Measurements from ENCODE around the gene NR3C1.

The NR3C1 gene

DNA sequence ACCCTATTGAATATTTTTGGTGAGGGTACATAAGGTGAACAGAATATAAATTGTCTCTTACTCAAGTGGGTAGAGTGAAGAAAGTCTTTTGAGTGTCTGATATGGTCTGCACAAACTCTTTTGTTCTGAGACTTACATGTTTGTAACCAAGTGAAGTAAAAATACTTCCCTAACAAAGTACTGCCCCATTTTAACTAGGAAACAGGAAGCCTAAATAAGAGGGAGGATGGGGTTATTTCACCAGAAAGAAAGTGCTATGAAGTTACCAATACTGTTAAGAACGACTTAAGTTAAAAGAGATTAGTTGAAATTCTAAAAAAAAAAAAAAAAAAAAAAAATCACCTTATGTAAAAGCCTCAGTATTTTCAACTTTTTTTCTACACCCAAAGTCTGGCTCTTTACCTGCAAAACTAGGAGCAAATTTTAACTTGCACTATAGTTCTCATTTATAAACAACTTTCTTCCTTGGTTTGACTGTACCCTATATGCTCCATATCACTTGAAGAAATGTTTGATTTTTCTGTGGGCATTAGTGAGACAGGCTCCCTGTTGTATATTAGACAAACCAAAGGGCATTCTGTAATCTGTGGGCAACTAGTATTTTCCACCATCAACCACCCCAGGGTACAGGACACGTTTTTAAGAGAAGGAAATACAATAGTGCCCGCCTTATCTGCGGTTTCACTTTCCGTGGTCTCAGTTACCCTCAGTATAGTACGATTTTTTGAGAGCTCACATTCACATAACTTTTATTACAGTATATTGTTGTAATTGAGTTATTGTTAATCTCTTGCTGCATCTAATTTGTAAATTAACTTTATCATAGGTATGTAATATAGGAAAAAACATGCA, 127.7 kb downstream of the NR3C1 start:
- TF ChIP-seq, protein P1, sequence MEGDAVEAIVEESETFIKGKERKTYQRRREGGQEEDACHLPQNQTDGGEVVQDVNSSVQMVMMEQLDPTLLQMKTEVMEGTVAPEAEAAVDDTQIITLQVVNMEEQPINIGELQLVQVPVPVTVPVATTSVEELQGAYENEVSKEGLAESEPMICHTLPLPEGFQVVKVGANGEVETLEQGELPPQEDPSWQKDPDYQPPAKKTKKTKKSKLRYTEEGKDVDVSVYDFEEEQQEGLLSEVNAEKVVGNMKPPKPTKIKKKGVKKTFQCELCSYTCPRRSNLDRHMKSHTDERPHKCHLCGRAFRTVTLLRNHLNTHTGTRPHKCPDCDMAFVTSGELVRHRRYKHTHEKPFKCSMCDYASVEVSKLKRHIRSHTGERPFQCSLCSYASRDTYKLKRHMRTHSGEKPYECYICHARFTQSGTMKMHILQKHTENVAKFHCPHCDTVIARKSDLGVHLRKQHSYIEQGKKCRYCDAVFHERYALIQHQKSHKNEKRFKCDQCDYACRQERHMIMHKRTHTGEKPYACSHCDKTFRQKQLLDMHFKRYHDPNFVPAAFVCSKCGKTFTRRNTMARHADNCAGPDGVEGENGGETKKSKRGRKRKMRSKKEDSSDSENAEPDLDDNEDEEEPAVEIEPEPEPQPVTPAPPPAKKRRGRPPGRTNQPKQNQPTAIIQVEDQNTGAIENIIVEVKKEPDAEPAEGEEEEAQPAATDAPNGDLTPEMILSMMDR (IDR thresholded peaks at IDR 0.05; ENCODE audit: borderline replicate concordance, control extremely low read depth, extremely low read depth, insufficient read depth, missing control alignments) = no peak
- no peak for DNase-seq (ENCODE audit: low spot score)
- in situ Hi-C loops (cut with MboI; ENCODE audit: low sequenced_read_pairs, unreplicated experiment) = no loop called here

DNA sequence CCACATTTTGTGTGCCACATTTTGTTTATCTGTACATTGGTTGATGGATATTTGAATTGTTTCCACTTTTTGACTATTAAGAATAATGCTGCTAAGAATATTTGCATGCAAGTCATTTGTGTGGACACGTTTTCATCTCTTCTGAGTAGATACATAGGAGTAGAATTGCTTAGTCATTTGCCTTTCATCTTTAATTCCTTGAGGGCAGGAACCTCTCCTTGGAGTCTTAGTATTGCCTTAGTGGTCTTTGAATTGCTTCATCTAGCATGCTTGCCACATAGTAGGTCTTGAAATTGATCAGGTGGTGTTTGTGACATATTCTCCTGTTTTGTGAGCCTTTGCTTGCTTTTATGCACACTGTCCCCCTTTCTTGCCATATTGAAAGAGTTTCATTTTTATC, 128.5 kb downstream of the NR3C1 start:
- DNase-seq (ENCODE audit: low spot score) = no peak
- TF ChIP-seq, protein P1 (IDR thresholded peaks at IDR 0.05; ENCODE audit: borderline replicate concordance, control extremely low read depth, extremely low read depth, insufficient read depth, missing control alignments) = no peak
- in situ Hi-C loops (cut with MboI; ENCODE audit: low sequenced_read_pairs, unreplicated experiment) = no loop called here

DNA sequence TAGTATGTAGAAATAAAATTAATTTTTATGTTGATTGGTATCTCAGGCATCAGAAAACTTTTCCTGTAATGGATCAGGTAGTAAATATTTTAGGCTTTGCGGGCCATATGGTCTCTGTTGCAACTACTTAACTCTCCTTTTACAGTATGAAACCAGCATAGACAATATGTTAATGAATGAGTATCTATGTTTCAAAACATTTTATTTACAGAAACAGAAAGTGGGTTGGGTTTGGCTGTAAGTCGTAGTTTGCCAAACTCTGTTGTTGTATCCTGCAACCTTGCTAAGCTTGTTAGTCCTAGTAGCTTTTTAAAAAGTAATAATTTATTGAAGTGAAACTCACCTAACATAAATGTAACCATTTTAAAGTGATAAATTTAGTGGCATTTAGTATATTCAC, 132.1 kb downstream of the NR3C1 start:
- TF ChIP-seq, protein P1 (IDR thresholded peaks at IDR 0.05; ENCODE audit: borderline replicate concordance, control extremely low read depth, extremely low read depth, insufficient read depth, missing control alignments) = no peak
- in situ Hi-C loops (cut with MboI; ENCODE audit: low sequenced_read_pairs, unreplicated experiment) = no loop called here
- no peak for DNase-seq (ENCODE audit: low spot score)

DNA sequence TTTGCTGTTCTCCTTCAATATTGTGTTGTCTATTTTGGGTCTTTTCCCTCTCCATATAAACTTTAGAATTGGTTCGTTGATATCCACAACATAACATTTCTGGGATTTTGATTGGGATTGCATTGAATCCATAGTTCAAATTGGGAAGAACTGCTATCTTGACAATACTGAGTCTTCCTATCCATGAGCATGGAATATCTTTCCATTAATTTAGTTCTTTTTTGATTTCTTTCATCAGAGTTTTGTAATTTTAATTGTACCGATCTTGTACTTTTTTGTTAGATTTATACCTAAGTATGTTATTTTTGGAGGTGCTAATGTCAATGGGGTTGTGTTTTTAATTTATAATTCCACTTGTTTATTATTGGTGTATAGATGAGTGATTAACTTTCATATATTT, 135.1 kb downstream of the NR3C1 start:
- no peak for DNase-seq (ENCODE audit: low spot score)
- in situ Hi-C loops (cut with MboI; ENCODE audit: low sequenced_read_pairs, unreplicated experiment) = no loop called here
- TF ChIP-seq, protein P1 (IDR thresholded peaks at IDR 0.05; ENCODE audit: borderline replicate concordance, control extremely low read depth, extremely low read depth, insufficient read depth, missing control alignments) = no peak

DNA sequence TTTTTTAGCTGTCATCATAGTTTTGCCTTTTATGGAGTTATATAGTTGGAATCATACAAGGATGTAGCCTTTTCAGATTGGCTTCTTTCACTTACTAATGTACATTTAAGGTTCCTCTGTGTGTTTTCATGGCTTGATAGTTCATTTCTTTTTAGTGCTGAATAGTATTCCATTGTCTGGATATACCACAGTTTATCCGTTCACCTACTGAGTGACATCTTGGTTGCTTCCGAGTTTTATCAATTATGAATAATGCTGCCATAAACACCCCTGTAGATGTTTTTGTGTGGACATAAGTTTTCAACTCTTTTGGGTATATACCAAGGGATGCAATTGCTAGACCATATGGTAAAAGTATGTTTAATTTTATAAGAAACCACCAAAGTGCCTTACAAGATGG, 136.3 kb downstream of the NR3C1 start:
- in situ Hi-C loops (cut with MboI; ENCODE audit: low sequenced_read_pairs, unreplicated experiment) = no loop called here
- no peak for DNase-seq (ENCODE audit: low spot score)
- TF ChIP-seq, protein P1 (IDR thresholded peaks at IDR 0.05; ENCODE audit: borderline replicate concordance, control extremely low read depth, extremely low read depth, insufficient read depth, missing control alignments) = no peak

DNA sequence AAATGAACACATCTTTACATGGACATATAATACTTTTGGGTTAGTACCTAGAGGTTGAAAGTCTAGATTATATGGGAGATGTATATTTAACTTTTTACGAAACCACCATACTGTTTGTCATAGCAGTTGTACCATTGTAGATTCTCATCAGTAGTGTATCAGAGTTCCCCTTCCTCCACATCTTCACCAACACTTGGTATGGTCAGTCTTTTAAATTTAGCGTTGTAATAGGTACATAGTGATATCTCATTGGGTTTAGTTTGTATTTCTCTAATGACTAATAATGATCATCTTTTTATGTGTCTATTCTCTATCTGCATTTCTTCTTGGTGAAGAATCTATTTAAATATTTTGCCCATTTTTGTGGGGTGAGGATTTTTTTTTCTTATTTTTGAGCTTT, 137.5 kb downstream of the NR3C1 start:
- DNase-seq (ENCODE audit: low spot score) = no peak
- in situ Hi-C loops (cut with MboI; ENCODE audit: low sequenced_read_pairs, unreplicated experiment) = no loop called here
- TF ChIP-seq, protein P1 (IDR thresholded peaks at IDR 0.05; ENCODE audit: borderline replicate concordance, control extremely low read depth, extremely low read depth, insufficient read depth, missing control alignments) = no peak
